ENCODE data around the gene ARAP2. TPM values are rescaled to one million over a fixed set of nuclear protein-coding genes. Genes with fewer than 3 reads are reported as not detected.

The ARAP2 gene
- total RNA-seq, 4 donors from 2014 or later, result 12.4 to 23.4 (median 14.4) TPM

GRCh38 chr4:36207831-36208520 lies 36.3 kb downstream of the ARAP2 start:
- Histone ChIP-seq H3K4me3 (no peak overlapping the region), H3K36me3 (no peaks in the 10 kb centered on the region), H3K9me3 (no peaks in the 10 kb centered on the region), H3K4me1 (no peaks in the 10 kb centered on the region), H3K27ac (no peak overlapping the region), H3K27me3 (no peaks in the 10 kb centered on the region)
- no peak for ATAC-seq
- no peak for TF ChIP-seq EP300 (IDR thresholded peaks at IDR 0.05)
- TF ChIP-seq POLR2AphosphoS5 (IDR thresholded peaks at IDR 0.05), result no peak
- TF ChIP-seq POLR2A (IDR thresholded peaks at IDR 0.05), result no peak
- TF ChIP-seq CTCF (IDR thresholded peaks at IDR 0.05), result no peak
- WGBS, 2 donors (ENCODE audit: low coverage in 1 of 2), result 73 to 78% methylated on average over 9 of the region's 9 CpGs

- 89 to 90% methylated on average over 1 of the region's 1 CpG for WGBS, 2 donors (ENCODE audit: low coverage in 1 of 2)
- no peak for ATAC-seq
- Histone ChIP-seq H3K36me3 (no peaks in the 10 kb centered on the region), H3K9me3 (no peaks in the 10 kb centered on the region), H3K27me3 (no peaks in the 10 kb centered on the region), H3K4me1 (no peaks in the 10 kb centered on the region), H3K27ac (no peak overlapping the region), H3K4me3 (no peak overlapping the region)
- no peak for TF ChIP-seq POLR2A (IDR thresholded peaks at IDR 0.05)
- TF ChIP-seq POLR2AphosphoS5 (IDR thresholded peaks at IDR 0.05), result no peak
- TF ChIP-seq CTCF (IDR thresholded peaks at IDR 0.05), result no peak
- TF ChIP-seq EP300 (IDR thresholded peaks at IDR 0.05), result no peak
Observed at GRCh38 chr4:36207367-36207766, 36.9 kb downstream of the ARAP2 start.

- H3K4me1 ChIP-seq, result no peaks in the 10 kb centered on the region
- H3K9me3 ChIP-seq, result no peaks in the 10 kb centered on the region
- ATAC-seq, result no peak
- H3K36me3 ChIP-seq, result no peaks in the 10 kb centered on the region
- no peaks in the 10 kb centered on the region for H3K27me3 ChIP-seq
- WGBS, 2 donors (ENCODE audit: low coverage in 1 of 2), result 85 to 89% methylated on average over 3 of the region's 3 CpGs
- no peak overlapping the region for H3K27ac ChIP-seq
- H3K4me3 ChIP-seq, result no peak overlapping the region
- no peak for TF ChIP-seq POLR2A (IDR thresholded peaks at IDR 0.05)
- TF ChIP-seq CTCF (IDR thresholded peaks at IDR 0.05), result no peak
- no peak for TF ChIP-seq EP300 (IDR thresholded peaks at IDR 0.05)
- TF ChIP-seq POLR2AphosphoS5 (IDR thresholded peaks at IDR 0.05), result no peak
Observed at GRCh38 chr4:36206603-36207311, 37.6 kb downstream of the ARAP2 start.

DNA sequence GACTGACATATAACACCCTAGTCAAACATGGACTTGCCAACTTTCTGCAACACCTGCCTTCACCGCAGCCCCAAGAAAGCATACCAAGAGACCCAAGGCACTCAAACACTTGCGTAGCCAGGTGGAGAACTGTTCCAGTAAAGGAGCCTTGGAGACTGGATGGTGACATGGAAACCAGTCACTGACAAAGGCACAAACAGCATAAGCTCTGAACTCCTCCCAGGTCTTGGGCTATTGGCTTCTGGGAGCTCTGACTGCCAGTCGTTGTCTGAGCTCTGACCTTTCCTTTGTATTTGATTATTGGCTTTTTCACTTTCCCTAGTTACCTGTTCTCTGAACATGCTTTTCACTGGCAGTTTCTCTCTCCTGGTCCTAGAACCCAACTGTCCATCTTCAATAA lies 38.3 kb downstream of the ARAP2 start:
- no peaks in the 10 kb centered on the region for H3K36me3 ChIP-seq
- no peaks in the 10 kb centered on the region for H3K4me1 ChIP-seq
- ATAC-seq, result no peak
- no peak overlapping the region for H3K27ac ChIP-seq
- H3K4me3 ChIP-seq, result no peak overlapping the region
- WGBS, 2 donors (ENCODE audit: low coverage in 1 of 2), result 86 to 89% methylated on average over 3 of the region's 3 CpGs
- H3K27me3 ChIP-seq, result no peaks in the 10 kb centered on the region
- no peaks in the 10 kb centered on the region for H3K9me3 ChIP-seq
- TF ChIP-seq POLR2AphosphoS5 (IDR thresholded peaks at IDR 0.05), result no peak
- no peak for TF ChIP-seq POLR2A (IDR thresholded peaks at IDR 0.05)
- no peak for TF ChIP-seq EP300 (IDR thresholded peaks at IDR 0.05)
- TF ChIP-seq CTCF (IDR thresholded peaks at IDR 0.05), result no peak

DNA sequence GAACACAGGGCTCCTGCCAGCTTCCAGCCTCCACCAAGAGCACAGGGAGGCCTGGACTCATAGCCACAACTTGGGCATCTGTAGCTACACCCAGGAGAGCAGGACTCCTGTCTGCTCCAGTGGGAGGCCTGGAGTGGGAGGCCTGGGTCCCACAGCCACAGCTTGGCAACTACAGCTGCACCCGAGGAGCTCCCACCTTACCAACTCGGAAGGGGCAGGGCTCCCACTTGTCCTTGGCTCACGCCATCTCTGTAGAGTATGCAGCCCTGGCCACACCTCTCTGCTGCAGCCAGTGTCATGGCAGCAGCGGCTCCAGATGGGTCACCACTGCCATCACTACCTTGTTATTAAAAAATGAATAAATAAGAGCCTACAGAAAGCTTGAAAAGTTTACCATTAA lies 45.5 kb downstream of the ARAP2 start:
- ATAC-seq, result no peak
- TF ChIP-seq POLR2AphosphoS5 (IDR thresholded peaks at IDR 0.05), result no peak
- TF ChIP-seq CTCF (IDR thresholded peaks at IDR 0.05), result no peak
- TF ChIP-seq EP300 (IDR thresholded peaks at IDR 0.05), result no peak
- no peak for TF ChIP-seq POLR2A (IDR thresholded peaks at IDR 0.05)
- H3K4me1 ChIP-seq, result no peaks in the 10 kb centered on the region
- no peak overlapping the region for H3K27ac ChIP-seq
- H3K36me3 ChIP-seq, result no peaks in the 10 kb centered on the region
- WGBS, 2 donors (ENCODE audit: low coverage in 1 of 2), result 100% methylated on average over 2 of the region's 4 CpGs; no CpG with 5 or more reads in 1 of the 2 donors
- no peak overlapping the region for H3K4me3 ChIP-seq
- H3K9me3 ChIP-seq, result no peaks in the 10 kb centered on the region
- no peaks in the 10 kb centered on the region for H3K27me3 ChIP-seq

Measured in gastroesophageal sphincter (tissue), 4 donors.